ENCODE data around the gene ADAMTS1. TPM values are rescaled to one million over a fixed set of nuclear protein-coding genes. Genes with fewer than 3 reads are reported as not detected.

ADAMTS1 gene
- total and polyA plus RNA-seq, 2 of the 4 experiments (the other 2 are of a cell fraction): 116 to 317 TPM

GRCh38 chr21:26812173-26812572, 33.0 kb downstream of the ADAMTS1 start:
- dilution Hi-C loops (cut with HindIII; ENCODE audit: low sequenced_read_pairs, unreplicated experiment): no loop called here

More at GRCh38 chr21:26812173-26812572, 33.0 kb downstream of the ADAMTS1 start:
- Histone ChIP-seq H3K79me1 (ENCODE audit: low read depth in 1 of 2, low read length in 2 of 2) (no peaks in the 10 kb centered on the region), H2AFZ (replicated peaks; ENCODE audit: low read length, poor library complexity) (no peak overlapping the region), H2AK9ac (replicated peaks; ENCODE audit: low read depth, low read length, poor library complexity) (no peak overlapping the region), H2BK20ac (ENCODE audit: low read depth, low read length) (no peak overlapping the region), H3K27ac (ENCODE audit: insufficient read depth, low read length) (no peak overlapping the region), H2BK15ac (ENCODE audit: low read depth, low read length) (no peak overlapping the region), H2BK5ac (ENCODE audit: low read depth, low read length, poor library complexity, severe bottlenecking) (no peak overlapping the region), H3K56ac (ENCODE audit: extremely low read depth, insufficient read depth, low read length) (no peak overlapping the region), H3K4me3 (ENCODE audit: insufficient read depth, low read depth, low read length) (no peak overlapping the region), H3K4me1 (ENCODE audit: control insufficient read depth, insufficient read depth, low read length) (peaks cover 6% of the 10 kb centered on the region), H3K9ac (ENCODE audit: low read depth, low read length) (no peak overlapping the region), H3K4me2 (ENCODE audit: low read depth, low read length) (no peak overlapping the region), H3K23ac (ENCODE audit: low read depth, low read length) (no peak overlapping the region), H3K36me3 (ENCODE audit: control insufficient read depth, insufficient read depth, low read length) (no peaks in the 10 kb centered on the region), H4K5ac (ENCODE audit: low read depth, low read length) (no peak overlapping the region), H3K18ac (ENCODE audit: low read depth, low read length) (peak overlapping the region; percentile 51; the same call in 1 of the 2 replicates), H3K27me3 (ENCODE audit: control insufficient read depth, insufficient read depth, low read length) (no peaks in the 10 kb centered on the region), H4K8ac (ENCODE audit: low read depth in 2 of 2, low read length in 2 of 2) (no peak overlapping the region), H3K14ac (replicated peaks; ENCODE audit: low read depth, low read length) (no peak overlapping the region), H2AK5ac (ENCODE audit: low read depth, low read length) (no peak overlapping the region), H2BK120ac (ENCODE audit: low read depth, low read length) (no peak overlapping the region), H4K91ac (ENCODE audit: insufficient read depth, low read depth, low read length) (no peak overlapping the region), H3K9me1 (ENCODE audit: insufficient read depth, low read length) (peaks cover 1% of the 10 kb centered on the region; the same call in 1 of the 2 replicates), H3K9me3 (ENCODE audit: control insufficient read depth, insufficient read depth, low read length) (no peaks in the 10 kb centered on the region), H4K20me1 (ENCODE audit: insufficient read depth, low read length) (no peaks in the 10 kb centered on the region), H3K4ac (ENCODE audit: low read depth, low read length) (no peak overlapping the region)
- ATAC-seq (ENCODE audit: low read depth): no peak
- no peak for TF ChIP-seq NFE2L2 (IDR thresholded peaks at IDR 0.05; ENCODE audit: low read depth, low read length)
- no peak for TF ChIP-seq CHD1 (IDR thresholded peaks at IDR 0.05; ENCODE audit: low read depth, low read length)
- TF ChIP-seq CEBPB (IDR thresholded peaks at IDR 0.05; ENCODE audit: low read depth, low read length): no peak
- TF ChIP-seq MAZ (IDR thresholded peaks at IDR 0.05; ENCODE audit: borderline replicate concordance, low read depth, low read length): no peak
- no peak for TF ChIP-seq FOS (IDR thresholded peaks at IDR 0.05; ENCODE audit: low read depth, low read length)
- TF ChIP-seq RCOR1 (IDR thresholded peaks at IDR 0.05; ENCODE audit: insufficient replicate concordance, low read length): no peak
- TF ChIP-seq USF2 (IDR thresholded peaks at IDR 0.05; ENCODE audit: low read depth, low read length): no peak
- TF ChIP-seq POLR2A (IDR thresholded peaks at IDR 0.05; ENCODE audit: low read depth, low read length): no peak
- no CpG with 5 or more reads among the region's 1 CpG for WGBS, 2 experiments (ENCODE audit: extremely low coverage in 2 of 2, insufficient read length in 1 of 2)
- ChIA-PET CTCF (no interaction called here), POLR2A (ENCODE audit: unreplicated experiment) (no interaction called here)
- no peak for DNase-seq
- BruUV-seq (replicated peaks): no TSS peak
- in situ Hi-C loops (cut with MboI; ENCODE audit: low sequenced_read_pairs) (no loop called here), intact Hi-C loops (cut with micrococcal nuclease) (no loop called here)
